MM.1S (cell line): ENCODE data around the gene THUMPD3.

ENCODE experiments used
- DNase-seq: peaks from one replicate; pipeline ENCODE4 v3.0.0-alpha.2; 2015
- H2AFZ ChIP-seq: fragments of 300-600 bp; sonication (generic); 2 replicates; pipeline ENCODE4 v1.6.0; 2016; ENCODE audit warnings: antibody characterized with exemption, low read length
- H3F3A ChIP-seq: fragments of 300-600 bp; sonication (generic); 2 replicates; pipeline ENCODE4 v1.6.1; 2016; ENCODE audit warnings: mild to moderate bottlenecking, antibody characterized with exemption, low read length, moderate library complexity, mixed read lengths; ENCODE audit not compliant: insufficient read depth
- H3K27ac ChIP-seq: fragments of 300-600 bp; sonication (generic); 2 replicates; pipeline ENCODE4 v1.5.1; 2016; ENCODE audit warnings: mild to moderate bottlenecking, low read length
- H3K27me3 ChIP-seq: fragments of 300-600 bp; sonication (generic); replicated peaks from 2 replicates; pipeline ENCODE4 v1.6.0; 2016; ENCODE audit warnings: low read length; ENCODE audit not compliant: insufficient read depth
- H3K36me3 ChIP-seq: fragments of 300-600 bp; sonication (generic); replicated peaks from 2 replicates; pipeline ENCODE4 v1.6.1; 2016; ENCODE audit warnings: mild to moderate bottlenecking, low read length, mixed read lengths; ENCODE audit not compliant: insufficient read depth
- H3K4me1 ChIP-seq: fragments of 300-600 bp; sonication (generic); 2 replicates; pipeline ENCODE4 v1.6.1; 2016; ENCODE audit warnings: low read length, mixed read lengths
- H3K4me2 ChIP-seq: fragments of 300-600 bp; sonication (generic); 2 replicates; pipeline ENCODE4 v1.6.0; 2016; ENCODE audit warnings: low read depth, low read length
- H3K4me3 ChIP-seq: fragments of 300-600 bp; sonication (generic); 2 replicates; pipeline ENCODE4 v1.5.1; 2016; ENCODE audit warnings: low read length, mixed read lengths
- H3K79me2 ChIP-seq: fragments of 300-600 bp; sonication (generic); 2 replicates; pipeline ENCODE4 v1.6.1; 2016; ENCODE audit warnings: mixed run types, low read length, mixed read lengths
- H3K9ac ChIP-seq: fragments of 300-600 bp; sonication (generic); 2 replicates; pipeline ENCODE4 v1.6.1; 2016; ENCODE audit warnings: low read length, mixed read lengths
- H3K9me2 ChIP-seq: fragments of 300-600 bp; sonication (generic); replicated peaks from 2 replicates; pipeline ENCODE4 v1.6.1; 2016; ENCODE audit warnings: mild to moderate bottlenecking, low read length, mixed read lengths; ENCODE audit not compliant: insufficient read depth
- H3K9me3 ChIP-seq: fragments of 300-600 bp; sonication (generic); replicated peaks from 2 replicates; pipeline ENCODE4 v1.6.1; 2016; ENCODE audit warnings: mild to moderate bottlenecking, low read length, mixed read lengths; ENCODE audit not compliant: insufficient read depth
- H4K20me1 ChIP-seq: fragments of 300-600 bp; sonication (generic); 2 replicates; pipeline ENCODE4 v1.6.1; 2016; ENCODE audit warnings: mild to moderate bottlenecking, low read length, moderate library complexity, mixed read lengths; ENCODE audit not compliant: insufficient read depth
- EZH2 ChIP-seq: fragments of 300-600 bp; sonication (generic); optimal IDR thresholded peaks from 2 replicates; pipeline ENCODE3; 2017; ENCODE audit warnings: low read depth, mild to moderate bottlenecking, antibody characterized with exemption, low read length, mixed read lengths
- EZH2phosphoT487 ChIP-seq: fragments of 300-600 bp; sonication (generic); IDR thresholded peaks from 2 replicates; pipeline ENCODE4 v1.6.1; 2018; ENCODE audit warnings: antibody characterized with exemption, low read length
- TF ChIP-seq, protein P1 (sequence below): fragments of 300-600 bp; sonication (generic); IDR thresholded peaks from 2 replicates; pipeline ENCODE4 v1.5.1; 2016; ENCODE audit warnings: antibody characterized with exemption, low read length, mixed read lengths

THUMPD3 gene

DNA sequence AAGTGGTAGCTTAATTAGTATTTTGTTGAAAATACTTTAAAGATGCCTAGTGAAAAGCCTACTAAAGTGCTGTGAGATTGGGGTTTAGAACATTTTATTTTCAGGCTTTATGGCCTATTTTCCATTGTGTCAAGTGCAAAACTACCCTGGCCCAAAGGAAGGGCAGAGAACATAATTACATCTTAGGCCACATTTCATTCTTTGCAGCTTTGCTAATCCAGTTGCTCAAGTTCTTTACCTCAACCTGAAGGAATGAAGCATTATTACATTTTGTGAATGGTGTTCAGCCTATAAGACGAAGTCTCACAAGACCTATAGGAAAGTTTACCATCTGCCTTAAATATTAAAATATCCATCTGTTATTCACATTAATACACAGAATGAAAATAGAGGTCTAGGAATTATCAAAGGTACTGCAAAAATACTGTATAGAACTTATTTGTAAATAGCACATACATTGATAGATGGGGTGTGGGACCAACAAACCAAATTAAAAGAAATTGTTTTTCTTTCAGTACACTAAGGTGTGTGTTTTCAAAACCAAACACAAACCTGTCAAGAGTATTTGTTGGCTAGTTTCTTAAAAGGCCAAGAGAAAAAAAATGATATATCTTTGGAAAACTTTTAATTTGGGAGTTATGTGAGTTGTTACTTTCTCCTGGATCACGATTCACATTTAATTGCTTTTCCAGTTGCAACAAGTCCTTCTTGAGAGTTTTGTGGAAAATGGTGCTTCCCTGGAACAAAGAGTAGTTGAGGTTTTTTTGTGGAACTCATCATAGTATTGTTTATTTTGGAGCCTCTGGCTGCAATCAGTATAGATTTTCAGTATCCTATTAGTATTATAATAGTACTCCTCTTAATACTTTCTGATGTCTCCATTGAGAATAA is 22.6 kb downstream of the THUMPD3 start:
- H3K9ac ChIP-seq = no peak overlapping the region
- H3K27me3 ChIP-seq = no peaks in the 10 kb centered on the region
- H2AFZ ChIP-seq = no peak overlapping the region
- peaks cover 3% of the 10 kb centered on the region; the same call in 1 of the 2 replicates for H4K20me1 ChIP-seq
- H3K4me1 ChIP-seq = no peaks in the 10 kb centered on the region
- H3F3A ChIP-seq = peaks cover 45% of the 10 kb centered on the region
- H3K9me3 ChIP-seq = no peaks in the 10 kb centered on the region
- no peaks in the 10 kb centered on the region for H3K9me2 ChIP-seq
- H3K36me3 ChIP-seq = peaks cover 17% of the 10 kb centered on the region; the same call in 1 of the 2 replicates
- no peak for DNase-seq
- TF ChIP-seq EZH2phosphoT487 = no peak
- TF ChIP-seq EZH2 = no peak
- TF ChIP-seq, protein P1, sequence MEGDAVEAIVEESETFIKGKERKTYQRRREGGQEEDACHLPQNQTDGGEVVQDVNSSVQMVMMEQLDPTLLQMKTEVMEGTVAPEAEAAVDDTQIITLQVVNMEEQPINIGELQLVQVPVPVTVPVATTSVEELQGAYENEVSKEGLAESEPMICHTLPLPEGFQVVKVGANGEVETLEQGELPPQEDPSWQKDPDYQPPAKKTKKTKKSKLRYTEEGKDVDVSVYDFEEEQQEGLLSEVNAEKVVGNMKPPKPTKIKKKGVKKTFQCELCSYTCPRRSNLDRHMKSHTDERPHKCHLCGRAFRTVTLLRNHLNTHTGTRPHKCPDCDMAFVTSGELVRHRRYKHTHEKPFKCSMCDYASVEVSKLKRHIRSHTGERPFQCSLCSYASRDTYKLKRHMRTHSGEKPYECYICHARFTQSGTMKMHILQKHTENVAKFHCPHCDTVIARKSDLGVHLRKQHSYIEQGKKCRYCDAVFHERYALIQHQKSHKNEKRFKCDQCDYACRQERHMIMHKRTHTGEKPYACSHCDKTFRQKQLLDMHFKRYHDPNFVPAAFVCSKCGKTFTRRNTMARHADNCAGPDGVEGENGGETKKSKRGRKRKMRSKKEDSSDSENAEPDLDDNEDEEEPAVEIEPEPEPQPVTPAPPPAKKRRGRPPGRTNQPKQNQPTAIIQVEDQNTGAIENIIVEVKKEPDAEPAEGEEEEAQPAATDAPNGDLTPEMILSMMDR = no peak
- peaks cover 34% of the 10 kb centered on the region for H3K79me2 ChIP-seq
- no peak overlapping the region for H3K4me3 ChIP-seq
- H3K4me2 ChIP-seq = no peak overlapping the region
- H3K27ac ChIP-seq = no peak overlapping the region

GRCh38 chr3:9386078-9386459 is 23.2 kb downstream of the THUMPD3 start:
- Histone ChIP-seq H3F3A (peaks cover 42% of the 10 kb centered on the region), H3K36me3 (peaks cover 19% of the 10 kb centered on the region; the same call in 1 of the 2 replicates), H3K27ac (no peak overlapping the region), H3K4me2 (no peak overlapping the region), H3K4me3 (no peak overlapping the region), H3K4me1 (no peaks in the 10 kb centered on the region), H3K27me3 (no peaks in the 10 kb centered on the region), H4K20me1 (0 out of 2 replicates have a peak, but pooled peaks cover 3% of the 10 kb centered on the region), H3K9me2 (no peaks in the 10 kb centered on the region), H2AFZ (no peak overlapping the region), H3K9ac (no peak overlapping the region), H3K9me3 (no peaks in the 10 kb centered on the region), H3K79me2 (peaks cover 38% of the 10 kb centered on the region)
- TF ChIP-seq EZH2phosphoT487 (no peak), EZH2 (no peak)
- TF ChIP-seq, protein P1 = no peak
- no peak for DNase-seq

- no peak for DNase-seq
- H4K20me1 ChIP-seq = peaks cover 7% of the 10 kb centered on the region
- TF ChIP-seq EZH2 (no peak), EZH2phosphoT487 (no peak)
- TF ChIP-seq, protein P1 = no peak
- no peak overlapping the region for H3K4me2 ChIP-seq
- H3K27ac ChIP-seq = no peak overlapping the region
- no peaks in the 10 kb centered on the region for H3K9me3 ChIP-seq
- no peak overlapping the region for H3K4me3 ChIP-seq
- H3K9ac ChIP-seq = no peak overlapping the region
- peaks cover 38% of the 10 kb centered on the region for H3F3A ChIP-seq
- peaks cover 43% of the 10 kb centered on the region for H3K79me2 ChIP-seq
- H3K4me1 ChIP-seq = peaks cover 2% of the 10 kb centered on the region; the same call in 1 of the 2 replicates
- H3K9me2 ChIP-seq = no peaks in the 10 kb centered on the region
- H3K36me3 ChIP-seq = peaks cover 20% of the 10 kb centered on the region; the same call in 1 of the 2 replicates
- H2AFZ ChIP-seq = no peak overlapping the region
- H3K27me3 ChIP-seq = no peaks in the 10 kb centered on the region
Observed at GRCh38 chr3:9386501-9387321, 23.9 kb downstream of the THUMPD3 start.
